ENCODE results near the gene PRDM16. TPM values are rescaled to one million over a fixed set of nuclear protein-coding genes. Genes with fewer than 3 reads are reported as not detected.

Gene PRDM16
- total RNA-seq, 1 experiment from 2014 or later, result 0.17 TPM

DNA sequence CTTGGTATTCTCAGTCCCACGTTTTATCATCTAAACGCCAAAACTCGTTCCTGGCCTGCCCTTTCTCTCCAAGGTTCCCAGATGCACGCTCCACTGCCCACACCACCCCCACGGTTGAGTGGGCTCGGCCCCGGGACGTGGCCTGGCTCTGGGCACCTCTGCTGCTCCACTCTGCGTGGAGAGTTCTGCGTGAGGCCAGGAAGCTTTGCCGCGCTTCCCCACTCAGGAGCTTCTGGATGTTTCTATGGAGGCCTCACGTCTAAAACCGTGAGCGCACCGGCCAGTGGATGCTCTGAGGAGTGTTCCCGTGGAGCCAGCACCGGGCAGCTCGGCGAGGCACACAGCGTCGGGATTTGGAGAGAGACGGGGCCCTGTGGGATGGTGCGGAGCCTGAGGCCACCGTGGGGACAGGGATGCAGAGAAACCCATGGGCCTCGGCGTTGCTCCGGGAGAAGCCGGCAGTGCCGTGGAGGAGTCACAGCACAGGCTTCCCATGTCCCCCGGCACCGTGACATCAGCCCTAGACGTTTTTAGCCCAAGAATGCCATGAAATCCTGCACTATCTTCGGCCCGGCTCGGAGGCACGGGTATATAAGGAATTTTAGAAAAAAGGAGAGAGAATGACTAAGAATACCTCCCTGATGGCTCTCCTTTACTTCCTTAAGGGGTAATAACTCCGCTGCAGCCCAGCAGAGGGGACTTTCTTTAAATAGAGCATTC lies 125.9 kb downstream of the PRDM16 start:
- Mint-ChIP-seq H3K4me1 (peaks cover 5 to 14% of the 10 kb centered on the region in 2 experiments; a peak in 3 of 4 replicates), H3K36me3 (ENCODE audit: insufficient read depth in 1 of 3, low read depth in 3 of 3) (no peaks in the 10 kb centered on the region; a peak in 1 of 7 replicates), H3K27ac (peak overlapping the region in 1 of 3 experiments; percentile 92; a peak in 2 of 7 replicates), H3K4me3 (no peak overlapping the region), H3K9me3 (no peaks in the 10 kb centered on the region), H3K27me3 (ENCODE audit: low read depth) (peaks cover 1% of the 10 kb centered on the region; the same call in 1 of the 2 replicates)
- Histone ChIP-seq H2BK120ac (ENCODE audit: low read depth, low read length, poor library complexity, severe bottlenecking) (no peak overlapping the region), H2BK20ac (ENCODE audit: low read depth, low read length, poor library complexity, severe bottlenecking) (no peak overlapping the region), H3K9me3 (ENCODE audit: control insufficient read depth, low read depth, low read length) (no peaks in the 10 kb centered on the region), H3K79me2 (ENCODE audit: insufficient read depth, low read length) (no peaks in the 10 kb centered on the region), H3K56ac (ENCODE audit: insufficient read length, low read depth, low read length) (no peak overlapping the region), H3K4me2 (ENCODE audit: insufficient read depth, insufficient read length, low read length) (no peak overlapping the region), H3K4ac (ENCODE audit: low read depth, low read length) (no peak overlapping the region), H4K5ac (ENCODE audit: insufficient read length, low read depth, low read length) (no peak overlapping the region), H3K23me2 (ENCODE audit: insufficient read length, low read depth, low read length, poor library complexity, severe bottlenecking) (no peaks in the 10 kb centered on the region), H2BK12ac (ENCODE audit: insufficient read length, low read depth, low read length) (no peak overlapping the region), H4K20me1 (ENCODE audit: control insufficient read depth, insufficient read depth, insufficient read length) (no peaks in the 10 kb centered on the region), H3K79me1 (ENCODE audit: insufficient read depth, low read depth, low read length, poor library complexity, severe bottlenecking) (no peaks in the 10 kb centered on the region), H2BK5ac (ENCODE audit: insufficient read length, low read length) (no peak overlapping the region), H3K4me1 (ENCODE audit: insufficient read depth, low read length) (no peaks in the 10 kb centered on the region), H3K27me3 (ENCODE audit: insufficient read depth, low read length) (no peaks in the 10 kb centered on the region), H3K23ac (ENCODE audit: insufficient read length, low read depth, low read length) (no peak overlapping the region), H3K18ac (ENCODE audit: insufficient read length, low read depth, low read length) (no peak overlapping the region), H2BK15ac (ENCODE audit: low read depth, low read length) (no peak overlapping the region), H2AK5ac (ENCODE audit: insufficient read length, low read length) (no peak overlapping the region), H4K91ac (ENCODE audit: insufficient read length, low read depth, low read length) (no peak overlapping the region), H3T11ph (ENCODE audit: low read length) (no peak overlapping the region), H3K14ac (ENCODE audit: insufficient read depth, low read length) (no peak overlapping the region), H2AFZ (ENCODE audit: low read length) (no peak overlapping the region), H4K8ac (replicated peaks; ENCODE audit: insufficient read length, low read depth, low read length) (no peak overlapping the region), H3K27ac (ENCODE audit: insufficient read length, low read depth, low read length) (no peak overlapping the region), H3K9ac (ENCODE audit: extremely low read depth, insufficient read length, low read length) (no peak overlapping the region)
- DNase-seq, result no peak
- no CpG with 5 or more reads among the region's 38 CpGs for WGBS (ENCODE audit: extremely low coverage, insufficient read length, low lambda C conversion rate)
- no peak for TF ChIP-seq CTCF (conservative IDR thresholded peaks at IDR 0.05)

All from H9 (cell line).